Erythroblast (primary cell): ENCODE data around the gene RPS6KA2.

Experiments
- GATA1 ChIP-seq: IDR thresholded peaks from 2 replicates; pipeline ENCODE4 v1.6.1; 2011; ENCODE audit warnings: low read depth, mild to moderate bottlenecking, control low read depth, low read length, moderate library complexity
- POLR2A ChIP-seq: IDR thresholded peaks from 2 replicates; pipeline ENCODE4 v1.6.1; 2011; ENCODE audit warnings: mild to moderate bottlenecking, low read length

DNA sequence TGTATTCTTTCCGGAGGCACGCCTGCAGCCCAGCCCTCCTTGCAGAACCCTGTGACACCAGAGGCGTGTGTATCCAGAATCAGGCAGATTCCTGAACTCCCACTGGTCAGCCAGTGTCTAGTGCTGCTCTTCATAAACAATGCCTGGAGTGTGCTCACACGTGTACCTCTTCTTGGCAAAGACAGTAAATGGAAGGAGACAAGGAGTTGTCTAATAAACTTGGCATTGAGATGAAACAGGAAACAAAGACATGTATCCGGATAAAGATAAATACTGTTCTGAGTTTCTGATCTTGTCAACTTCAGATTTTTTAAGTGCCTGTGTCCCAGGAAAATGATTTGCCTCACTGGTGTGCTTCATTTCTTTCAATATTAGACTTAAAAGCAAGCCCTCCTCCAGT lies 1.7 kb downstream of the RPS6KA2 start:
- TF ChIP-seq POLR2A (no peak), GATA1 (no peak)
